Liver (tissue), 9 donors: ENCODE measurements around the gene ADGRV1. TPM values are rescaled to one million over a fixed set of nuclear protein-coding genes. Genes with fewer than 3 reads are reported as not detected.

Experiments
- DNase-seq: peaks from one replicate; pipeline ENCODE4 v3.0.0-alpha.2; 2017; ENCODE audit warnings: low spot score
- H3K27ac ChIP-seq, 2 donors: one replicate each; pipeline ENCODE4 v1.7.0; 2013; ENCODE audit warnings: inconsistent platforms in 2 of 2, low read length in 2 of 2, control low read depth in 1 of 2, low read depth in 1 of 2, mild to moderate bottlenecking in 1 of 2
- H3K27me3 ChIP-seq, 4 donors: one replicate each; pipeline versions ENCODE4 v1.6.1 to v1.7.0; 2013; ENCODE audit warnings: low read length in 3 of 4, inconsistent platforms in 1 of 4, mild to moderate bottlenecking in 1 of 4, moderate library complexity in 1 of 4; ENCODE audit not compliant: control insufficient read depth in 4 of 4, insufficient read depth in 4 of 4
- H3K36me3 ChIP-seq, 4 donors: one replicate each; pipeline versions ENCODE4 v1.6.1 to v1.7.0; 2013; ENCODE audit warnings: low read length in 3 of 4, mild to moderate bottlenecking in 3 of 4, low read depth in 1 of 4, moderate library complexity in 1 of 4; ENCODE audit not compliant: control insufficient read depth in 4 of 4, insufficient read depth in 3 of 4
- H3K4me1 ChIP-seq, 4 donors: one replicate each; pipeline versions ENCODE4 v1.6.1 to v1.7.0; 2013; ENCODE audit warnings: low read length in 3 of 4, mild to moderate bottlenecking in 3 of 4, moderate library complexity in 1 of 4; ENCODE audit not compliant: control insufficient read depth in 4 of 4, insufficient read depth in 4 of 4
- H3K4me3 ChIP-seq, 3 donors: one replicate each; pipeline versions ENCODE4 v1.6.1 to v1.7.0; 2013; ENCODE audit warnings: low read length in 3 of 3, control low read depth in 1 of 3, low read depth in 1 of 3, mild to moderate bottlenecking in 1 of 3
- H3K9ac ChIP-seq, 2 donors: one replicate each; pipeline ENCODE4 v1.7.0; 2013; ENCODE audit warnings: low read length in 2 of 2, mild to moderate bottlenecking in 2 of 2, moderate library complexity in 2 of 2, control low read depth in 1 of 2, low read depth in 1 of 2
- H3K9me3 ChIP-seq, 4 donors: one replicate each; pipeline versions ENCODE4 v1.6.1 to v1.7.0; 2013; ENCODE audit warnings: low read length in 3 of 4; ENCODE audit not compliant: control insufficient read depth in 4 of 4
- CTCF ChIP-seq: fragments of 150-350 bp; IDR thresholded peaks from 2 replicates; pipeline ENCODE4 v1.5.1; 2017; ENCODE audit warnings: improper control_type of control experiment, low read depth, low read length; ENCODE audit not compliant: missing input control
- FOXA1 ChIP-seq: IDR thresholded peaks from 2 replicates; pipeline ENCODE4 v1.6.1; 2016; ENCODE audit warnings: antibody characterized with exemption
- FOXA2 ChIP-seq: IDR thresholded peaks from 2 replicates; pipeline ENCODE4 v1.6.1; 2016; ENCODE audit warnings: antibody characterized with exemption
- GABPA ChIP-seq, 2 donors: IDR thresholded peaks in 1 of 2; conservative IDR thresholded peaks in 1 of 2; 2 replicates each; pipeline ENCODE4 v1.6.1; 2016; ENCODE audit warnings: antibody characterized with exemption in 2 of 2, mild to moderate bottlenecking in 1 of 2, moderate library complexity in 1 of 2
- HNF4A ChIP-seq, 2 donors: conservative IDR thresholded peaks; 2 replicates each; pipeline ENCODE4 v1.6.1; 2016; ENCODE audit warnings: antibody characterized with exemption in 2 of 2, mild to moderate bottlenecking in 2 of 2
- HNF4G ChIP-seq: IDR thresholded peaks from 2 replicates; pipeline ENCODE4 v1.6.1; 2016; ENCODE audit warnings: antibody characterized with exemption
- JUND ChIP-seq, 2 donors: IDR thresholded peaks; 2 replicates each; pipeline ENCODE4 v1.6.1; 2016; ENCODE audit warnings: antibody characterized with exemption in 2 of 2
- MAX ChIP-seq: IDR thresholded peaks from 2 replicates; pipeline ENCODE4 v1.6.1; 2016; ENCODE audit warnings: antibody characterized with exemption
- NR2F2 ChIP-seq: IDR thresholded peaks from 2 replicates; pipeline ENCODE4 v1.6.1; 2016; ENCODE audit warnings: antibody characterized with exemption
- RAD21 ChIP-seq, 2 donors: IDR thresholded peaks; 2 replicates each; pipeline ENCODE4 v1.6.1; 2016; ENCODE audit warnings: antibody characterized with exemption in 2 of 2, mild to moderate bottlenecking in 2 of 2
- REST ChIP-seq: IDR thresholded peaks from 2 replicates; pipeline ENCODE4 v1.6.1; 2016; ENCODE audit warnings: antibody characterized with exemption, mild to moderate bottlenecking
- SP1 ChIP-seq: IDR thresholded peaks from 2 replicates; pipeline ENCODE4 v1.6.1; 2018; ENCODE audit warnings: antibody characterized with exemption, mild to moderate bottlenecking
- TAF1 ChIP-seq: conservative IDR thresholded peaks from 2 replicates; pipeline ENCODE4 v1.6.1; 2016; ENCODE audit warnings: antibody characterized with exemption, mild to moderate bottlenecking
- ZBTB33 ChIP-seq: IDR thresholded peaks from 2 replicates; pipeline ENCODE4 v1.6.1; 2016; ENCODE audit warnings: antibody characterized with exemption
- WGBS: extraction: QIAGEN DNeasy Blood & Tissue Kit; methylation state at CpG from one replicate; pipeline ENCODE4 v1.1.7; 2013; 5-methylcytosine and 5-hydroxymethylcytosine counted together
- polyA plus RNA-seq, 2 donors: library from polyadenylated mRNA; stranded (reverse) in 1 of 2; unstranded in 1 of 2; fragments of 200-250 nt in 1 of 2; fragments of >200 nt in 1 of 2; fragmentation: Nextera tagmentation in 1 of 2; extraction: Ambion mirVana in 1 of 2; gene quantifications; one replicate each; pipeline versions ENCODE4 v1.2.1 to v1.2.3, GENCODE V29; 2013 to 2015
- total RNA-seq, 2 donors: library from RNA; depleted of rRNA; stranded (reverse); fragments of >200 nt; gene quantifications; one replicate each; pipeline ENCODE4 v1.2.3, GENCODE V29; 2014
- donor health status: healthy.
- donor health status: healthy.
- donor health status: healthy.
- donor health status: healthy.
- donor health status: healthy.

Gene ADGRV1
- total and polyA plus RNA-seq, 4 donors, result 5.1 to 15.5 (median 9.6) TPM

GRCh38 chr5:90642706-90643229 lies 84.2 kb downstream of the ADGRV1 start:
- DNase-seq, result no peak
- Histone ChIP-seq H3K4me1 (peaks cover 0 to 4% (median 0%) of the 10 kb centered on the region in 4 donors), H3K9ac (no peak overlapping the region), H3K36me3 (no peaks in the 10 kb centered on the region), H3K27ac (no peak overlapping the region), H3K4me3 (no peak overlapping the region), H3K27me3 (no peaks in the 10 kb centered on the region), H3K9me3 (no peaks in the 10 kb centered on the region)
- 71% methylated on average over 4 of the region's 4 CpGs for WGBS
- no peak for TF ChIP-seq REST
- TF ChIP-seq HNF4A (conservative IDR thresholded peaks at IDR 0.05), result no peak
- no peak for TF ChIP-seq GABPA (IDR thresholded peaks at IDR 0.05 in 1 of 2, conservative IDR thresholded peaks at IDR 0.05 in 1 of 2)
- TF ChIP-seq TAF1, result no peak
- no peak for TF ChIP-seq FOXA1
- no peak for TF ChIP-seq FOXA2

GRCh38 chr5:90644132-90644531 lies 85.5 kb downstream of the ADGRV1 start:
- WGBS, result 66% methylated on average over 4 of the region's 4 CpGs
- Histone ChIP-seq H3K4me3 (no peak overlapping the region), H3K27ac (no peak overlapping the region), H3K27me3 (no peaks in the 10 kb centered on the region), H3K4me1 (peaks cover 0 to 4% (median 0%) of the 10 kb centered on the region in 4 donors), H3K36me3 (no peaks in the 10 kb centered on the region), H3K9ac (no peak overlapping the region), H3K9me3 (no peaks in the 10 kb centered on the region)
- TF ChIP-seq HNF4G (no peak), CTCF (no peak), FOXA1 (no peak), NR2F2 (no peak), SP1 (no peak), FOXA2 (no peak)
- no peak for DNase-seq

- Histone ChIP-seq H3K27ac (no peak overlapping the region), H3K36me3 (no peaks in the 10 kb centered on the region), H3K9me3 (no peaks in the 10 kb centered on the region), H3K4me3 (no peak overlapping the region), H3K9ac (no peak overlapping the region), H3K27me3 (no peaks in the 10 kb centered on the region), H3K4me1 (peaks cover 0 to 4% (median 0%) of the 10 kb centered on the region in 4 donors)
- 65% methylated on average over 8 of the region's 8 CpGs for WGBS
- DNase-seq, result no peak
- TF ChIP-seq SP1, result no peak
- TF ChIP-seq MAX, result no peak
- no peak for TF ChIP-seq NR2F2
- TF ChIP-seq HNF4A (conservative IDR thresholded peaks at IDR 0.05), result no peak
- TF ChIP-seq TAF1, result no peak
- no peak for TF ChIP-seq ZBTB33
- TF ChIP-seq RAD21 (IDR thresholded peaks at IDR 0.05), result no peak
- no peak for TF ChIP-seq JUND (IDR thresholded peaks at IDR 0.05)
- no peak for TF ChIP-seq FOXA1
- no peak for TF ChIP-seq FOXA2
- TF ChIP-seq REST, result no peak
Observed at GRCh38 chr5:90645024-90645610, 86.5 kb downstream of the ADGRV1 start.
